Medulla oblongata (tissue), 1 donor: ENCODE data around the gene HCRT.
A peak's percentile ranks its signal among the peaks of the same experiment; 100 is the strongest.
"Not testable (repeated sequence)": the region's sequence is repeated elsewhere in the genome, so short reads cannot be mapped to it uniquely, and the experiment has no call there.

Experiments used
- DNase-seq: peaks from one replicate; pipeline ENCODE4 v3.0.0-alpha.2; 2015; ENCODE audit errors: extremely low spot score

HCRT gene, protein sequence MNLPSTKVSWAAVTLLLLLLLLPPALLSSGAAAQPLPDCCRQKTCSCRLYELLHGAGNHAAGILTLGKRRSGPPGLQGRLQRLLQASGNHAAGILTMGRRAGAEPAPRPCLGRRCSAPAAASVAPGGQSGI

DNA sequence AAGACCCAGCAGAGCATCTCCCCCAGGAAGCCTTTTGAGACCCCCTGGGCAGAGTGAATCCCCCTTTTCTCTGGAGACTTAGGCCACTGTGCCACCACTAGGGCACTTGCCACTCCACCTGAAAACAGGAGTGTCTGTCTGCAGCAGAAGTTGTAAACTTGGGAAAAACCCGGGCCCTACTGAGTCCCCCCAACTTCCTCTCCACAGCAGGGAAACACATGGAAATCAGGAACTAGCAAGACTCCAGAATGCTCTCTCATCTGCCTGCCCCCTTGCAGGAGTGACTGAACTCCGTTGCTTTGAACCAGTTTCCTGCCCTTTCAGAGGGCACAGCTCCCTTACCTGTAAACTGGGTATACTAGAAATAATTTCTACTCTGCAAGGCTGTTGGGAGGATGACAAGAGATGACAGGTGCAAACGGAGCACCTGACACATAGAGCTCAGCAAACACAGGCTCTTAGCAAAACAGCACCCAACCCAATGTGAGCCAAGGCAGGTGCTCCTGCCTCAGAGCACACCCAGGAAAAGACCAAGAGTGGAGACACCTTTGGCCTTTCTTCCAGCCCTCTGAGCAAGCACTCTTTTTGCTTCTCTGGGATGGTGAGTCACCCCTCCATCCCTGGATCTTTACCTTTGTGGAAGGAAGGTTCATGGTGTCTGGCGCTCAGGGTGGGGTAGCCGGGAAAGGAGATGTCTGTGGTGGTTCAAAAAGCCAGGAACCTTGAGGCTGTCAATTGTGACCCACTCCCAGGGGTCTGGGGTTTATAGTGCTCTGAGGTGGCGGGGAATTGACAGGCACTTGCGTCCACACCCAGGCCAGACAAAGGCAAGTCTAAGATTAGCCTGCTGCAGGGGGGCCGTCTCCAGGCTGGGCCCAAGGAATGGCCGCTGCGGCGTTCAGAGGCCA lies at the start of gene HCRT:
TSS of gene HCRT (minus strand) at position 740 of the 908 bp plus-strand sequence. CDS start at position 653, 87 bp downstream.
- peak; percentile 39 for DNase-seq

DNA sequence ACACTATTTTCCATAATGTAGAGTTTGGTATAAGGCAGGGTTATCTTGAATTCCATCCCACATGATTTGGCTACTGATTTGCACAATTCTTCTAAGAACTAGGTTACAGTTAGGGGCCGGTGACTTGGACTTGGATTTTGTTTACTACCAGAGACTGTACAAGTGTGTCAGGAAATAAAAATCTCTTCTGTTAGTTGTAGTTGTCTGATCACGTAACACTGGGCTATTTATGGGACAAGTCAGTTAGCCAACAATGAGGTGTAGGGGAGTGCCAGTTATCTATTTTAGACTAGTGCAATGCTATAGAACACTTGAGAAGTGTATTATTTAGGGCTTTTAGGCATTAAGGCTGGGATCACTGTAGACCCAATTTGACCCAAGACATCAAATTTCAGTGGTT lies 48.7 kb upstream of the HCRT start:
- no peak for DNase-seq

DNA sequence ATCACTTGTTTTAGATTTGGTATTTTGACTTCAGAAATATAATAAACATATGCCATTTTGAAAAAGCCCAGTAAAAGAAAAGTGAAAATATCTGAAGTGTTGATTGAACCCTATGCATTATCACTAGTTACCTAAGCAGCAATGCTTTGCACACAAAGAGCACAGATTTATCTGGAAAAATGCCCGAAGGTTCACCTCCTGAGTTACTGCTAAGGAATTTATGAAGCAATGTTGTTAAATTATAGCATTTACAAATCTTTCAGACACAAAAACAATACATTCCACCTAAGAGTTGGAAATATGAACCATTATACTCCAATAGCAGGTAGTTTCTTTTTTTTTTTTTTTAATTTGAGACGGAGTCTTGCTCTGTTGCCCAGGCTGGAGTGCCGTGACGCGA lies 47.9 kb upstream of the HCRT start:
- DNase-seq, result no peak

- no peak for DNase-seq
These were observed 45.0 kb upstream of the HCRT start for GRCh38 chr17:42230225-42230624.

DNA sequence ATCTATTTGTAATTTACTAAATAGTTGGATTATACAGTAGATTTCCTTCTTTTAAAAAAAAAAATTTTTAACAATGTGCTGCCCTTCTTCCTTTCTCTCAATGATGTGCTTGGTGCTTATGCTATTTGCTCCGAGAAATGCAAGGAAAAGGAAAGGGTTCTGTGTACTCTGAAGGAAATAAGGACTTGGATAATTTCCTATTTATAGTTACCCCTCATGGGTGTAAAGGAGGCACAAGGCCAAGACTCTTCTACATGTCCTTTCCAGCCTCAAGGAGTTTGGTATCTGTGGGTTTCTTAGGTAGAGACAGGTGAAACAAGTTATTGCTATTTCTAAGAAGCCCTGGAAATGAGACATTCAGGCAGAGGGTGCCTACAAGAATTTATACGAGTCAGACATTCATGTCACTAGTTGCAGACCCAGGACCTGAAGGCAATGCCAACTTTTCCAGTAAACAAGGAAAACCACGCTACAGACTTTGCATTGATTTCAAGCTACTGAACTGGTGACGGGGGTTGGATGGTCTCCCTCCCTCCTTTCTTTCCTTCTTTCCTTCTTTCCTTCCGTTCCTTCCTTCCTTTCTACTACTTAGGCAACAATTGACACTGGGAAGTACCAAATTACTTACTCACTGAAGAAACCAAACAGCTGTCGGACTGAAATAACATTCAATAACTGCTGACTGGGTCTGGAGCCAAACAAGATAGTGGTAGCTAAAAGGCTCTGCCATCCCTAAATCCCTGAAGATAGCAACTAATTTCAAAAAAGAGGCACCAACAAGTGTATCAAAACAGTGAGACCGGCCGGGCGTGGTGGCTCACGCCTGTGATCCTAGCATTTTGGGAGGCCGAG lies 42.8 kb upstream of the HCRT start:
- no peak for DNase-seq

- no peak for DNase-seq
These were observed 40.4 kb upstream of the HCRT start for GRCh38 chr17:42225646-42226045.

GRCh38 chr17:42224651-42225050 lies 39.4 kb upstream of the HCRT start:
- DNase-seq, result no peak

DNA sequence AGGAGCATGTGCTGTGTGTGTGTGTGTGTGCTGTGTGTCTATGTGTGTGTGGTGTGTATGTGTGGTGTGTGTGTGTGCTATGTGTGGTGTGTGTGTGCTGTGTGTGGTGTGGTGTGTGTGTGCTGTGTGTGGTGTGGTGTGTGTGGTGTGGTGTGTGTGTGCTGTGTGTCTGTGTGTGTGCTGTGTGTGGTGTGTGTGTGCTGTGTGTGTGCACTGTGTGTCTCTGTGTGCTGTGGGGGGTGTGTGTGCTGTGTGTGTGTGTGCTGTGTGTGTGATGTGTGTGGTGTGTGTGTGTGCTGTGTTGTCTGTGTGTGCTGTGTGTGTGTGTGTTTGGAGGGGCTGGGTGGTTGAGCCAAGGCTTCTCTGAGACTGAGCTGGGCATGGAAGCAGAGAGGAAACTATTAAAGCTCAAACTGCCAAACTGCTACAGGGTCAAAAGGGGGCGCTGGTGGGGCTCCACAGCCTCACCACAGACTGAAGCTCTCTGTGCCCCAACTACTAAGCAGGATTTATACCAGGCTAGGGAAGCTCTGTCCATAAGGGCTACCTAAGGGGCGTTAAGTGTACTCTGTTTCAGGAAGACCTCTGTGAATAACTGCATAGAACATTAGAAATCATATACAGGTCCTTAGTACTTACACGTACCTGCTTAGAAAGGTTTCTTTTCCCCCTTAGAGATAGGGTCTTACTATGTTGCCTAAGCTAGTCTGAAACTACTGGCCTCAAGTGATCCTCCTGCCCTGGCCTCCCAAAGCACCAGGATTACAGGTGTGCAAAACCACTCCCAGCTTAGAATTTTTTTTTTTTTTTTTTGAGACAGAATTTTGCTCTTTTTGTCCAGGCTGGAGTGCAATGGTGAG lies 36.9 kb upstream of the HCRT start:
- DNase-seq, result peak; percentile 63

DNA sequence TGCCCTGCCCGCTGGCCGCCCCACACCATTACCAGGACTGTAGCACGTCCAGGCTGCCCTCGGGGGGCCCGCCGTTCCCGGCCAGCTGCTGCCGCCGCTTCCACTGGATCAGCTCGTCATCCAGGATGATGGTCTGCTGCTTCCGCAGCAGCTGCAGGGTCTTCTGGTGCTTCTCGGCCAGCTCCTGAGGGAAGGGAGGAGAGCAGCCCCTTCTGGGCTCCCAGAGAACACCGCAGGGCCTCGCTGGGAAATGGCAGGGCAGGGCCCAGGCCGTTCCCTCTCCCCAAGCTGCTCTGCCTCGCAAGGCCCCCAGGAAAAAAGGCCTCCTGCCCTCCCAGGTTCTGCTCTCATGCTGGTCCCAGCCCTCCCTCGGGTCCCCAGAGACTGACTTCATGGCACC lies 34.0 kb upstream of the HCRT start:
- not testable (repeated sequence) for DNase-seq

DNA sequence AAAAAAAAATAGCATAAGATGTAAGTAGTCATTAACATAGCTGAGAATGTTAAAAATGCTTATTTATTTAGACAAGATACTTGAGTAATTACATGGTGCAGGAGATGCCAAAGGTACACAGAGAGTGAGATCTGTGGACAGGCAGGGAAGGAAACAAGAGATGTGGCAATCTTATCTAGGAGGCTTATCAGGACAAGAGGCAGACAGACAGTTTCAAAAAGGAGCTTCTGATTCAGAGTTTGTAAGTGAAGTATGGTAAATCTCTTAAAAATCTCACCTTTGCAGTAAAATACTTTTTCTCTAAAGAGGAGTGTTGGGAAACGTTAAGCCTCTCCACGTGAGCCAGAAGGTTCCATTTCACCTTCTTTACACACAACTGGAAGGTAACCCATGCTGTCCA lies 28.9 kb upstream of the HCRT start:
- no peak for DNase-seq

DNA sequence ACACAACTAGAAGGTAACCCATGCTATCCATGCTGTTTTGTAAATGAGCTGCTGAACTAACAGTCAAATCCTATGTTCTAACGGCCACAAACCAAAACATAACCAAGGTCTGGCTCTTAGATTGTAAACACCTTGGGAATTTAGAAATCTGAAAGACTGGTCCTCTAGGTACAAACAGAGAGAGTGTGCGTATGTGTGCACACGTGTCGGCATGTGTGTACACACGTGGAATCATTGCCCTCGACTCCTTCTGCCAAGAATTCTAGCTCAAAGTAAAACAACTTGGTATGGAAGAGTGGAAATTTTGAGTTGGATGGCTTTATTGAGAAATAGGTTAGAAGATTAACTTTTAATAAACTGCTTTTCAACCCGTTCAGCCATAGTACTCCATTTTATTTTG lies 27.1 kb upstream of the HCRT start:
- DNase-seq, result peak; percentile 15

DNA sequence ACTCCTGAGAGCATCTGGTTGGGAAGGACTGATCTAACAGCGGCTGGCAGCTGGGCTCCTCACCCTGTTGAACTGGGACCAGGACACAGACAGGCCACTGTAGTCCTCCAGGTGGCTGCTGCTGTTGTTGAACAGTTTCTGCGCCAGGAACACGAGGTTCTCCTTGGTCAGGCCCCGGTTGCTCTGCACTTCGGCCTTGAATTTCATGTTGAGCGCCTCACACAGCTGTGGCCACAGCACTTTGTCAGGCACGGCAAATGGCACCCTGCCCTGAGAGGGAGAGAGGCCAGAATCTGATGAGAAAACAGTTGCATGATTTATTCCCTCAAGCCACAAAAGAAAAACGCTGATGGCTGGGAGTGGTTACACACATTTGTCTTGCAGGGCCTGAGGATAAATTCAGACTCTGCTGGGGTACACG lies 26.7 kb upstream of the HCRT start:
- peak; percentile 81 for DNase-seq

GRCh38 chr17:42210046-42210445 lies 24.8 kb upstream of the HCRT start:
- DNase-seq, result no peak

GRCh38 chr17:42206153-42206612 lies 20.9 kb upstream of the HCRT start:
- DNase-seq, result not testable (repeated sequence)

- no peak for DNase-seq
These were observed 18.1 kb upstream of the HCRT start for GRCh38 chr17:42203354-42203753.

GRCh38 chr17:42202696-42203095 lies 17.4 kb upstream of the HCRT start:
- no peak for DNase-seq

DNA sequence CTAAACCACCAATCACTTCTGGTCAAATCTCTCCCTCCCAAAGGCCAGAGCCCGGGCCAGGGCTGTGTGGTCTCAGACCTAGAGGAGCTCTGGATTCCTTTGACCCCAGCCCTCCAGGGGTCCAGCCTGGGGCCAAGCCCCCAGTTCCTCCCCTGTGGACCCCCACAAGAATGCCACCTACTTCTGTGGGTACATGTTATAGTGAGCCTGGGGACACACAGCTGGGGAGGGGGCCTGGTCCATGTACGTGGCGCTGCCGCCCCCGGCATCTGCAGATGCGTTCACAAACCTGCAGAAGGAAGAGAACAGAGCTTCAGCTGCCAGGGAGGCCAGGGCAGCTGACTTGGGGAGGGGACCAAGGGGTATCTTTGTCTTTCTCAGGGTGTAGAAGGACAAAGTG lies 16.9 kb upstream of the HCRT start:
- no peak for DNase-seq

DNA sequence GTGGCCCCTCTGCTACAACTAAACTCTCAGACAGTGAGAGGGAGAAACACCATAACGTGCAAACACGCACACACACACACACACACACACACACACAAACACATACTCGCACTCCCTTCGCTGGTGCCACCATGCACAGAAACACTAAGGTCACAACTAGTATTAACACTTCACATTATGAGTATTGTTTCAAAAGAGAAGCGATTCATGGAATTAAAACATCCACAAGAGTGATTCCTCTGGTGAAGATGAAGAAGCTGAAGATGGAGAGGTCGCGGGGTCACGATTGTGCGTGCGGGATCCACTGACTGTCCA lies 16.2 kb upstream of the HCRT start:
- no peak for DNase-seq

DNA sequence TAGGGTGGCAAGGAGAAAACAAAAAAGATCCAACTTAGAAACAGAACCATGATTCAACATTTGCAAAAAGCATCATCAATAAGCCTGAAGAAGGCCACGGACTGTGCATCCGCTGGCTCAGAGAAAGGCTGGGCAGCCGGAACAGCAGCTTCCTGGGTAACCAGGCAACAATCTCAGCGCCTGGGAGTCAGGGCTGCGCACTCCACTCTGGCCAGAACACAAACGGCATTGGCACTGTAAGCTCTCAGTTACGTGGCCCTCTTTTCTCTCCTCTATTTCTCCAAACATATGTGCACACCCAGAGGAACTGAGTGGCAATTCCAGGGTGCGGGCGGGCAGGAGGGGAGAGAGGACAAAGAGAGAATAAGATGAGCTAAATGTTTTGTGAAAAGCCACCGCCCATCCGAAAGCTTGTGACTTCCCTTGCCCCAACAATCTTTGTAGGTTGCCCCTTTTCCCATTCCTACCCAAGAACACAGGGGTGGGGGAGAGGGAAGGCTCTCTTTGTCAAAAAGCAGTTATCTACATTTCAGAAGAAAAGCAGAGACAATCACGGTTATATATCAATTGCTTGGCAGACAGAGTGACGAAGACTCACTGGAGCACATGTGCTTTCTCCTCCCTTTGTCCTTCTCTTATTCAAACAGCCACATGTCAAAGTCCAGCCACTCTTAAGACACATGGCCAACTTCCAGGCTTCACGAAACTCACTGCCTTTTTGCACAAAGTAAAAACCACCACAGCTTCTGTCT lies 15.6 kb upstream of the HCRT start:
- DNase-seq, result peak; percentile 48

DNA sequence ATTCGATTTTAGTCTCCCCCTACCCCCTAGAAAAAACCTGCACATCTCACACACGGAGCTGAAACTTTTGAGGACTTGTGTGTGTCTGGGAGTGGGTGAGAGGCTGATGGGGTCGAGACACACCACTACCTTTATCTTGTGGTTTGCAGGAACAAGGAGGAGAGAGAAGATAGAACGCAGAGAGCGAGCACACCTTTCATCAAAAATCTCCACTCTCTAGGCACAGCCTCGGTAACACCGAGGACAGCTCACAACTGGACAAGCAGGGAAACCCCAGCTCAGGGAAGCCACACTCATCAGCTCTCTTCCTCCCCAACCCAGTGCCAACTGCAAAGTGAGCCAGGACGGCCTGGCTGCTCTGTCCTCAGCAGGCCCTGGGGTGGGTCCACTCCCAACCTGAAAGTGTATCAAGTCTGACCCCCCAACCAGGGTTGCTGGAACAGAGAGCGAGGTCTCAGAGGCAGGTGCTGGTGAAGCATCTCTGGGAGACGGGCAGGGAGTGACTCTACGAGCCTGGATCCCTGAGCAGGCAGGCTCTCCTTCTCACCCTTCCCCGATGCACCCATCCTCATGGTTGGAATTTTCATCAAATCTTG lies 14.3 kb upstream of the HCRT start:
- no peak for DNase-seq
